HepG2 (cell line): ENCODE data around the gene CEP76. TPM values are rescaled to one million over a fixed set of nuclear protein-coding genes. Genes with fewer than 3 reads are reported as not detected.

Experiments
- ATAC-seq: fragments of 200-7000 bp; cut with Tn5 transposase; 3 replicates; pipeline ENCODE4 v1.9.1; 2020; ENCODE audit warnings: mild to moderate bottlenecking, moderate library complexity
- BruUV-seq: library from RNA; stranded (reverse); fragments of 400-500 nt; replicated peaks from 2 replicates; lab custom pipeline; 2021; lab: Mats Ljungman, UMichigan
- CTCF ChIA-PET: fragments of 300-600 bp; formaldehyde crosslinking; extraction: SDS; loops from one replicate; lab custom pipeline; 2021; ENCODE audit warnings: low total read pairs, inconsistent platforms, low intra/inter-chr PET ratio; lab: Yijun Ruan, JAX
- POLR2A ChIA-PET: fragments of 350-600 bp; sonication (Branson Sonifier 250); formaldehyde crosslinking; loops from one replicate; lab custom pipeline; 2020; ENCODE audit warnings: antibody characterized with exemption, inconsistent platforms; lab: Yijun Ruan, JAX
- DNase-seq: peaks from one replicate; pipeline ENCODE4 v3.0.0-alpha.2; 2015; ENCODE audit warnings: low spot score
- FAIRE-seq: peaks from 3 replicates; lab custom pipeline; 2011; peaks lifted over from hg19 to GRCh38; lab: Jason Lieb, UNC
- H2AFZ ChIP-seq: one replicate; pipeline ENCODE4 v1.6.1; 2011; ENCODE audit warnings: low read length, inconsistent platforms
- H3K27ac ChIP-seq: fragments of 300-600 bp; 3 replicates; pipeline ENCODE4 v1.8.0; 2011; ENCODE audit warnings: mixed run types, mild to moderate bottlenecking, mixed read lengths, low read length, inconsistent platforms; ENCODE audit not compliant: insufficient read depth; ENCODE audit errors: extremely low read length
- H3K27me3 ChIP-seq, 2 experiments: fragments of 200-600 bp in 1 of 2; 2 replicates in 1 of 2; 3 replicates in 1 of 2; pipeline versions ENCODE4 v1.6.0 to v1.8.0; 2011; ENCODE audit warnings: low read length in 2 of 2, mild to moderate bottlenecking in 2 of 2, moderate library complexity in 2 of 2, inconsistent platforms in 1 of 2; ENCODE audit not compliant: insufficient read depth in 2 of 2, control insufficient read depth in 1 of 2
- H3K36me3 ChIP-seq, 2 experiments: fragments of 200-600 bp in 1 of 2; replicated peaks in 1 of 2; 2 replicates in 1 of 2; 3 replicates in 1 of 2; pipeline versions ENCODE4 v1.5.1 to v1.8.0; 2011; ENCODE audit warnings: low read length in 2 of 2, inconsistent platforms in 1 of 2; ENCODE audit not compliant: insufficient read depth in 2 of 2, control insufficient read depth in 1 of 2
- H3K4me1 ChIP-seq: 2 replicates; pipeline ENCODE4 v1.5.1; 2012; ENCODE audit warnings: low read length, inconsistent platforms; ENCODE audit not compliant: insufficient read depth
- H3K4me2 ChIP-seq: 2 replicates; pipeline ENCODE4 v1.6.0; 2011; ENCODE audit warnings: low read depth, low read length, inconsistent platforms
- H3K4me3 ChIP-seq, 3 experiments: fragments of 200-600 bp in 1 of 3; sonication (generic), shearing (Covaris generic) in 1 of 3; replicated peaks in 1 of 3; 2 replicates each; pipeline ENCODE4 v1.5.1; 2011 to 2016; ENCODE audit warnings: low read length in 3 of 3, inconsistent platforms in 2 of 3, low read depth in 2 of 3, mild to moderate bottlenecking in 2 of 3, control low read depth in 1 of 3, mixed read lengths in 1 of 3; ENCODE audit not compliant: insufficient read depth in 1 of 3
- H3K79me2 ChIP-seq: one replicate; pipeline ENCODE4 v1.6.1; 2011; ENCODE audit warnings: low read length, inconsistent platforms; ENCODE audit not compliant: insufficient read depth
- H3K9ac ChIP-seq: 2 replicates; pipeline ENCODE4 v1.6.0; 2011; ENCODE audit warnings: mild to moderate bottlenecking, low read depth, low read length, inconsistent platforms; ENCODE audit not compliant: insufficient read depth
- H3K9me3 ChIP-seq: 2 replicates; pipeline ENCODE4 v1.5.1; 2012; ENCODE audit warnings: mild to moderate bottlenecking, low read length
- H4K20me1 ChIP-seq: 2 replicates; pipeline ENCODE4 v1.6.0; 2011; ENCODE audit warnings: inconsistent platforms, mild to moderate bottlenecking, low read length, moderate library complexity; ENCODE audit not compliant: insufficient read depth
- GZF1 ChIP-seq: sonication (generic); formaldehyde crosslinking; IDR thresholded peaks from 2 replicates; pipeline ENCODE4 v1.5.1; 2020; ENCODE audit warnings: mild to moderate bottlenecking, missing genetic modification reagents
- HMGA1 ChIP-seq: sonication (generic); formaldehyde crosslinking; conservative IDR thresholded peaks from 2 replicates; pipeline ENCODE4 v1.4.0; 2020; ENCODE audit warnings: missing genetic modification reagents
- HOXA7 ChIP-seq: sonication (generic); formaldehyde crosslinking; IDR thresholded peaks from 2 replicates; pipeline ENCODE4 v1.8.1; 2022; ENCODE audit warnings: mild to moderate bottlenecking, missing genetic modification reagents, moderate library complexity
- JDP2 ChIP-seq: sonication (generic); formaldehyde crosslinking; IDR thresholded peaks from 2 replicates; pipeline ENCODE4 v1.8.1; 2022; ENCODE audit warnings: missing genetic modification reagents, borderline replicate concordance
- NAIF1 ChIP-seq: sonication (generic); formaldehyde crosslinking; IDR thresholded peaks from 2 replicates; pipeline ENCODE4 v1.5.0; 2020; ENCODE audit warnings: mild to moderate bottlenecking, missing genetic modification reagents, borderline replicate concordance
- NR2F6 ChIP-seq, 2 experiments: IDR thresholded peaks; 2 replicates each; pipeline ENCODE4 v1.6.1; 2016; ENCODE audit warnings: antibody characterized with exemption in 1 of 2, mild to moderate bottlenecking in 1 of 2
- RBM39 ChIP-seq: fragments of 200-400 bp; formaldehyde crosslinking; IDR thresholded peaks from one replicate; pipeline ENCODE4 v1.6.1; 2018; ENCODE audit warnings: antibody characterized with exemption, mild to moderate bottlenecking, low read depth, low read length; ENCODE audit not compliant: poor library complexity, severe bottlenecking
- SATB2 ChIP-seq: sonication (generic); formaldehyde crosslinking; IDR thresholded peaks from 2 replicates; pipeline ENCODE4 v1.5.0; 2020; ENCODE audit warnings: missing genetic modification reagents
- SUZ12 ChIP-seq: fragments of 150-350 bp; IDR thresholded peaks from 2 replicates; pipeline ENCODE4 v1.6.1; 2014; ENCODE audit warnings: low read depth, low read length
- ZFP90 ChIP-seq: sonication (generic); formaldehyde crosslinking; IDR thresholded peaks from 2 replicates; pipeline ENCODE4 v1.8.0; 2022; ENCODE audit warnings: missing genetic modification reagents, mild to moderate bottlenecking, inconsistent platforms, borderline replicate concordance
- ZNF33A ChIP-seq: sonication (generic); formaldehyde crosslinking; IDR thresholded peaks from 2 replicates; pipeline ENCODE4 v1.5.1; 2020; ENCODE audit warnings: missing genetic modification reagents, mild to moderate bottlenecking, moderate library complexity, borderline replicate concordance
- WGBS: methylation state at CpG from one replicate; pipeline ENCODE4 v1.1.6; 2017; ENCODE audit warnings: low lambda C conversion rate; 5-methylcytosine and 5-hydroxymethylcytosine counted together
- in situ Hi-C: cut with HindIII; loops from 2 replicates; pipeline ENCODE4 v1.10.0; 2017; ENCODE audit warnings: low pct_unique_long_range_greater_than_20kb; ENCODE audit not compliant: extremely low pct_ligation_motif_present
- intact Hi-C: fragments of 100-400 bp; cut with micrococcal nuclease; formaldehyde crosslinking; loops from one replicate; pipeline ENCODE4 v1.10.0; 2022; ENCODE audit not compliant: unreplicated experiment
- polyA plus RNA-seq, 8 experiments: library from polyadenylated mRNA; depleted of rRNA in 3 of 8; stranded (reverse) in 7 of 8; unstranded in 1 of 8; fragments of >200 nt; fragmentation: Illumina TruSeq in 4 of 8; extraction: Trizol in 4 of 8; gene quantifications; 2 replicates each; pipeline versions ENCODE4 v1.2.1 to v1.2.3, GENCODE V29; 2011 to 2016; ENCODE audit warnings: low read depth in 4 of 8, missing spikeins in 1 of 8, mixed read lengths in 1 of 8; ENCODE audit not compliant: insufficient read depth in 1 of 8
- total RNA-seq, 5 experiments: library from RNA; depleted of rRNA; stranded (reverse); fragments of >200 nt; fragmentation: Illumina TruSeq; extraction: Trizol; gene quantifications; 2 replicates each; pipeline ENCODE4 v1.2.3, GENCODE V29; 2016; ENCODE audit warnings: low read depth in 1 of 5
- TF ChIP-seq, protein P1 (sequence below): sonication (generic); formaldehyde crosslinking; IDR thresholded peaks from 2 replicates; pipeline ENCODE4 v1.5.0; 2020; ENCODE audit warnings: mild to moderate bottlenecking, missing genetic modification reagents
- TF ChIP-seq, protein P2 (sequence below): sonication (generic); formaldehyde crosslinking; IDR thresholded peaks from 2 replicates; pipeline ENCODE4 v1.4.0; 2020; ENCODE audit warnings: missing genetic modification reagents

Gene CEP76
- total and polyA plus RNA-seq, 2 of the 13 experiments (the other 11 are each of a cell fraction or from before 2014, with no cell fraction given): 13.9 to 15.1 TPM

DNA sequence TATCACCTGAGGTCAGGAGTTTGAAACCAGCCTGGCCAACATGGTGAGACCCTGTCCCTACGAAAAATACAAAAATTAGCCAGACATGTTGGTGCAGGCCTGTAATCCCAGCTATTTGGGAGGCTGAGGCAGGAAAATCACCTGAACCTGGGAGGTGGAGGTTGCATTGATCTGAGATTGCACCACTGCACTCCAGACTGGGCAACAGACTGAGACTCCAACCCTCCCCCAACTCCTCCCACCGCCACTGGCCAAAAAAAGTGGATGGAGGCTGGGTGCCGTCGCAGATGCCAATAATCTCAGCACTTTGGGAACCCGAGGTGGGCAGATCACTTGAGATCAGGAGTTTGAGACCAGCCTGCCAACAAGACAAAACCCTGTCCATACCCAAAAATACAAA lies 34.5 kb downstream of the CEP76 start:
- POLR2A ChIA-PET: no interaction called here
- H4K20me1 ChIP-seq: no peaks in the 10 kb centered on the region
- CTCF ChIA-PET: no interaction called here
- no peaks in the 10 kb centered on the region for H3K79me2 ChIP-seq
- DNase-seq: no peak
- no peaks in the 10 kb centered on the region for H3K27me3 ChIP-seq
- TF ChIP-seq, protein P1, sequence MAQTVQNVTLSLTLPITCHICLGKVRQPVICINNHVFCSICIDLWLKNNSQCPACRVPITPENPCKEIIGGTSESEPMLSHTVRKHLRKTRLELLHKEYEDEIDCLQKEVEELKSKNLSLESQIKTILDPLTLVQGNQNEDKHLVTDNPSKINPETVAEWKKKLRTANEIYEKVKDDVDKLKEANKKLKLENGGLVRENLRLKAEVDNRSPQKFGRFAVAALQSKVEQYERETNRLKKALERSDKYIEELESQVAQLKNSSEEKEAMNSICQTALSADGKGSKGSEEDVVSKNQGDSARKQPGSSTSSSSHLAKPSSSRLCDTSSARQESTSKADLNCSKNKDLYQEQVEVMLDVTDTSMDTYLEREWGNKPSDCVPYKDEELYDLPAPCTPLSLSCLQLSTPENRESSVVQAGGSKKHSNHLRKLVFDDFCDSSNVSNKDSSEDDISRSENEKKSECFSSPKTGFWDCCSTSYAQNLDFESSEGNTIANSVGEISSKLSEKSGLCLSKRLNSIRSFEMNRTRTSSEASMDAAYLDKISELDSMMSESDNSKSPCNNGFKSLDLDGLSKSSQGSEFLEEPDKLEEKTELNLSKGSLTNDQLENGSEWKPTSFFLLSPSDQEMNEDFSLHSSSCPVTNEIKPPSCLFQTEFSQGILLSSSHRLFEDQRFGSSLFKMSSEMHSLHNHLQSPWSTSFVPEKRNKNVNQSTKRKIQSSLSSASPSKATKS: no peak
- TF ChIP-seq NR2F6 (IDR thresholded peaks at IDR 0.05) (no peak), NR2F6 (CRISPR knock-in tag; IDR thresholded peaks at IDR 0.05) (no peak), SUZ12 (no peak), GZF1 (no peak), JDP2 (CRISPR knock-in tag) (no peak), HOXA7 (CRISPR knock-in tag) (no peak), SATB2 (CRISPR knock-in tag) (no peak), ZFP90 (CRISPR knock-in tag) (no peak), ZNF33A (no peak), HMGA1 (CRISPR knock-in tag) (no peak), RBM39 (no peak), NAIF1 (no peak)
- TF ChIP-seq, protein P2, sequence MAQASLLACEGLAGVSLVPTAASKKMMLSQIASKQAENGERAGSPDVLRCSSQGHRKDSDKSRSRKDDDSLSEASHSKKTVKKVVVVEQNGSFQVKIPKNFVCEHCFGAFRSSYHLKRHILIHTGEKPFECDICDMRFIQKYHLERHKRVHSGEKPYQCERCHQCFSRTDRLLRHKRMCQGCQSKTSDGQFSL (CRISPR knock-in tag): no peak
- TF ChIP-seq, all 625 proteins: peak for 0
- intact Hi-C loops (no loop called here), in situ Hi-C loops (no loop called here)
- no peak for FAIRE-seq
- no peak for ATAC-seq
- no peak overlapping the region for H3K27ac ChIP-seq
- H3K36me3 ChIP-seq: peaks cover 0 to 6% of the 10 kb centered on the region in 2 experiments; a peak in 1 of 5 replicates
- no peak overlapping the region for H3K4me3 ChIP-seq
- H2AFZ ChIP-seq: no peak overlapping the region
- no peaks in the 10 kb centered on the region for H3K4me1 ChIP-seq
- WGBS: 93% methylated on average over 5 of the region's 5 CpGs
- H3K9me3 ChIP-seq: no peaks in the 10 kb centered on the region
- no TSS peak for BruUV-seq
- no peak overlapping the region for H3K4me2 ChIP-seq
- no peak overlapping the region for H3K9ac ChIP-seq
